Suprapubic skin (tissue), 4 donors: Measurements from ENCODE around the gene TXNRD3.

Source experiments
- EP300 ChIP-seq: sonication (generic); formaldehyde crosslinking; IDR thresholded peaks from one replicate; pipeline ENCODE4 v1.6.1; 2017; ENCODE audit warnings: antibody characterized with exemption
- POLR2A ChIP-seq, 2 donors: fragments of 450-650 bp; IDR thresholded peaks; one replicate each; pipeline ENCODE4 v1.6.1; 2017; ENCODE audit warnings: antibody characterized with exemption in 2 of 2, mild to moderate bottlenecking in 2 of 2, moderate library complexity in 2 of 2
- POLR2AphosphoS5 ChIP-seq, 3 donors: sonication (generic); formaldehyde crosslinking; IDR thresholded peaks; one replicate each; pipeline ENCODE4 v1.6.1; 2017; ENCODE audit warnings: antibody characterized with exemption in 3 of 3
- TF ChIP-seq, protein P1 (sequence below), 2 donors: fragments of 200-600 bp in 1 of 2; fragments of 450-650 bp in 1 of 2; sonication (generic) in 1 of 2; IDR thresholded peaks; one replicate each; pipeline ENCODE4 v1.5.1; 2016 to 2019; ENCODE audit warnings: antibody characterized with exemption in 2 of 2, mild to moderate bottlenecking in 1 of 2, moderate library complexity in 1 of 2

GRCh38 chr3:126679831-126680666 is 25.1 kb upstream of the TXNRD3 start:
- TF ChIP-seq POLR2AphosphoS5 (IDR thresholded peaks at IDR 0.05) (no peak), POLR2A (IDR thresholded peaks at IDR 0.05) (no peak), EP300 (no peak)
- TF ChIP-seq, protein P1, sequence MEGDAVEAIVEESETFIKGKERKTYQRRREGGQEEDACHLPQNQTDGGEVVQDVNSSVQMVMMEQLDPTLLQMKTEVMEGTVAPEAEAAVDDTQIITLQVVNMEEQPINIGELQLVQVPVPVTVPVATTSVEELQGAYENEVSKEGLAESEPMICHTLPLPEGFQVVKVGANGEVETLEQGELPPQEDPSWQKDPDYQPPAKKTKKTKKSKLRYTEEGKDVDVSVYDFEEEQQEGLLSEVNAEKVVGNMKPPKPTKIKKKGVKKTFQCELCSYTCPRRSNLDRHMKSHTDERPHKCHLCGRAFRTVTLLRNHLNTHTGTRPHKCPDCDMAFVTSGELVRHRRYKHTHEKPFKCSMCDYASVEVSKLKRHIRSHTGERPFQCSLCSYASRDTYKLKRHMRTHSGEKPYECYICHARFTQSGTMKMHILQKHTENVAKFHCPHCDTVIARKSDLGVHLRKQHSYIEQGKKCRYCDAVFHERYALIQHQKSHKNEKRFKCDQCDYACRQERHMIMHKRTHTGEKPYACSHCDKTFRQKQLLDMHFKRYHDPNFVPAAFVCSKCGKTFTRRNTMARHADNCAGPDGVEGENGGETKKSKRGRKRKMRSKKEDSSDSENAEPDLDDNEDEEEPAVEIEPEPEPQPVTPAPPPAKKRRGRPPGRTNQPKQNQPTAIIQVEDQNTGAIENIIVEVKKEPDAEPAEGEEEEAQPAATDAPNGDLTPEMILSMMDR (IDR thresholded peaks at IDR 0.05), result no peak
